Measurements from ENCODE around the gene CST3. TPM values are rescaled to one million over a fixed set of nuclear protein-coding genes. Genes with fewer than 3 reads are reported as not detected.

Gene CST3
- total and polyA plus RNA-seq, 2 of the 8 experiments (the other 6 are each of a cell fraction or from before 2014, with no cell fraction given), result 53.2 to 184 TPM

DNA sequence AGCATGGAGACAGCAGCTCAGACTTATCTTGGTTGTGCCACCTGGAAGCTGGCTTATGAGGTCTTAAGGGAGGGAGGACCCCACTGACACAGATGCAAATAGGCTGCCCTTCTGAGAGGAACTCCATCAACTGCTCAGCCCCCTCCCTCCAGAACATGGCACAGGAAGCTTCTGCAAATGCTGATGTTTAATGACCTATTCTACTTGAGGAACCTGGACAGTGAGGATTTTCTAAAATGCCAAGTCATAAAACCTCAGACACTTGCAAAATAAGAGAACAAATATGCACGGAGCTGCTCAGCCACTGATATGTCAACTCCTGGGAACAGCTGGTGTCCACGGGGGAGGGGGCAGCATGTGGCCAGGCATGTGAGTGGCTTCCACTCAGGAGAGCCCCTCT, 35.5 kb downstream of the CST3 start (continued):
- TF ChIP-seq, protein P1, sequence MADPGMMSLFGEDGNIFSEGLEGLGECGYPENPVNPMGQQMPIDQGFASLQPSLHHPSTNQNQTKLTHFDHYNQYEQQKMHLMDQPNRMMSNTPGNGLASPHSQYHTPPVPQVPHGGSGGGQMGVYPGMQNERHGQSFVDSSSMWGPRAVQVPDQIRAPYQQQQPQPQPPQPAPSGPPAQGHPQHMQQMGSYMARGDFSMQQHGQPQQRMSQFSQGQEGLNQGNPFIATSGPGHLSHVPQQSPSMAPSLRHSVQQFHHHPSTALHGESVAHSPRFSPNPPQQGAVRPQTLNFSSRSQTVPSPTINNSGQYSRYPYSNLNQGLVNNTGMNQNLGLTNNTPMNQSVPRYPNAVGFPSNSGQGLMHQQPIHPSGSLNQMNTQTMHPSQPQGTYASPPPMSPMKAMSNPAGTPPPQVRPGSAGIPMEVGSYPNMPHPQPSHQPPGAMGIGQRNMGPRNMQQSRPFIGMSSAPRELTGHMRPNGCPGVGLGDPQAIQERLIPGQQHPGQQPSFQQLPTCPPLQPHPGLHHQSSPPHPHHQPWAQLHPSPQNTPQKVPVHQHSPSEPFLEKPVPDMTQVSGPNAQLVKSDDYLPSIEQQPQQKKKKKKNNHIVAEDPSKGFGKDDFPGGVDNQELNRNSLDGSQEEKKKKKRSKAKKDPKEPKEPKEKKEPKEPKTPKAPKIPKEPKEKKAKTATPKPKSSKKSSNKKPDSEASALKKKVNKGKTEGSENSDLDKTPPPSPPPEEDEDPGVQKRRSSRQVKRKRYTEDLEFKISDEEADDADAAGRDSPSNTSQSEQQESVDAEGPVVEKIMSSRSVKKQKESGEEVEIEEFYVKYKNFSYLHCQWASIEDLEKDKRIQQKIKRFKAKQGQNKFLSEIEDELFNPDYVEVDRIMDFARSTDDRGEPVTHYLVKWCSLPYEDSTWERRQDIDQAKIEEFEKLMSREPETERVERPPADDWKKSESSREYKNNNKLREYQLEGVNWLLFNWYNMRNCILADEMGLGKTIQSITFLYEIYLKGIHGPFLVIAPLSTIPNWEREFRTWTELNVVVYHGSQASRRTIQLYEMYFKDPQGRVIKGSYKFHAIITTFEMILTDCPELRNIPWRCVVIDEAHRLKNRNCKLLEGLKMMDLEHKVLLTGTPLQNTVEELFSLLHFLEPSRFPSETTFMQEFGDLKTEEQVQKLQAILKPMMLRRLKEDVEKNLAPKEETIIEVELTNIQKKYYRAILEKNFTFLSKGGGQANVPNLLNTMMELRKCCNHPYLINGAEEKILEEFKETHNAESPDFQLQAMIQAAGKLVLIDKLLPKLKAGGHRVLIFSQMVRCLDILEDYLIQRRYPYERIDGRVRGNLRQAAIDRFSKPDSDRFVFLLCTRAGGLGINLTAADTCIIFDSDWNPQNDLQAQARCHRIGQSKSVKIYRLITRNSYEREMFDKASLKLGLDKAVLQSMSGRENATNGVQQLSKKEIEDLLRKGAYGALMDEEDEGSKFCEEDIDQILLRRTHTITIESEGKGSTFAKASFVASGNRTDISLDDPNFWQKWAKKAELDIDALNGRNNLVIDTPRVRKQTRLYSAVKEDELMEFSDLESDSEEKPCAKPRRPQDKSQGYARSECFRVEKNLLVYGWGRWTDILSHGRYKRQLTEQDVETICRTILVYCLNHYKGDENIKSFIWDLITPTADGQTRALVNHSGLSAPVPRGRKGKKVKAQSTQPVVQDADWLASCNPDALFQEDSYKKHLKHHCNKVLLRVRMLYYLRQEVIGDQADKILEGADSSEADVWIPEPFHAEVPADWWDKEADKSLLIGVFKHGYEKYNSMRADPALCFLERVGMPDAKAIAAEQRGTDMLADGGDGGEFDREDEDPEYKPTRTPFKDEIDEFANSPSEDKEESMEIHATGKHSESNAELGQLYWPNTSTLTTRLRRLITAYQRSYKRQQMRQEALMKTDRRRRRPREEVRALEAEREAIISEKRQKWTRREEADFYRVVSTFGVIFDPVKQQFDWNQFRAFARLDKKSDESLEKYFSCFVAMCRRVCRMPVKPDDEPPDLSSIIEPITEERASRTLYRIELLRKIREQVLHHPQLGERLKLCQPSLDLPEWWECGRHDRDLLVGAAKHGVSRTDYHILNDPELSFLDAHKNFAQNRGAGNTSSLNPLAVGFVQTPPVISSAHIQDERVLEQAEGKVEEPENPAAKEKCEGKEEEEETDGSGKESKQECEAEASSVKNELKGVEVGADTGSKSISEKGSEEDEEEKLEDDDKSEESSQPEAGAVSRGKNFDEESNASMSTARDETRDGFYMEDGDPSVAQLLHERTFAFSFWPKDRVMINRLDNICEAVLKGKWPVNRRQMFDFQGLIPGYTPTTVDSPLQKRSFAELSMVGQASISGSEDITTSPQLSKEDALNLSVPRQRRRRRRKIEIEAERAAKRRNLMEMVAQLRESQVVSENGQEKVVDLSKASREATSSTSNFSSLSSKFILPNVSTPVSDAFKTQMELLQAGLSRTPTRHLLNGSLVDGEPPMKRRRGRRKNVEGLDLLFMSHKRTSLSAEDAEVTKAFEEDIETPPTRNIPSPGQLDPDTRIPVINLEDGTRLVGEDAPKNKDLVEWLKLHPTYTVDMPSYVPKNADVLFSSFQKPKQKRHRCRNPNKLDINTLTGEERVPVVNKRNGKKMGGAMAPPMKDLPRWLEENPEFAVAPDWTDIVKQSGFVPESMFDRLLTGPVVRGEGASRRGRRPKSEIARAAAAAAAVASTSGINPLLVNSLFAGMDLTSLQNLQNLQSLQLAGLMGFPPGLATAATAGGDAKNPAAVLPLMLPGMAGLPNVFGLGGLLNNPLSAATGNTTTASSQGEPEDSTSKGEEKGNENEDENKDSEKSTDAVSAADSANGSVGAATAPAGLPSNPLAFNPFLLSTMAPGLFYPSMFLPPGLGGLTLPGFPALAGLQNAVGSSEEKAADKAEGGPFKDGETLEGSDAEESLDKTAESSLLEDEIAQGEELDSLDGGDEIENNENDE (IDR thresholded peaks at IDR 0.05; ENCODE audit: insufficient replicate concordance, low read length), result no peak
- TF ChIP-seq, protein P2, sequence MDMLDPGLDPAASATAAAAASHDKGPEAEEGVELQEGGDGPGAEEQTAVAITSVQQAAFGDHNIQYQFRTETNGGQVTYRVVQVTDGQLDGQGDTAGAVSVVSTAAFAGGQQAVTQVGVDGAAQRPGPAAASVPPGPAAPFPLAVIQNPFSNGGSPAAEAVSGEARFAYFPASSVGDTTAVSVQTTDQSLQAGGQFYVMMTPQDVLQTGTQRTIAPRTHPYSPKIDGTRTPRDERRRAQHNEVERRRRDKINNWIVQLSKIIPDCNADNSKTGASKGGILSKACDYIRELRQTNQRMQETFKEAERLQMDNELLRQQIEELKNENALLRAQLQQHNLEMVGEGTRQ (IDR thresholded peaks at IDR 0.05; ENCODE audit: low read length), result no peak
- TF ChIP-seq CHD2 (IDR thresholded peaks at IDR 0.05; ENCODE audit: low read length) (no peak), JUND (IDR thresholded peaks at IDR 0.05; ENCODE audit: low read length) (no peak), RXRA (IDR thresholded peaks at IDR 0.05; ENCODE audit: insufficient read depth, low read depth, low read length) (no peak), KDM4A (IDR thresholded peaks at IDR 0.05; ENCODE audit: low read depth, low read length, severe bottlenecking) (no peak), HDAC6 (IDR thresholded peaks at IDR 0.05; ENCODE audit: low read depth, low read length) (no peak)

Data from H1 (cell line).